Astrocyte of the cerebellum (primary cell): ENCODE results near the gene LYRM1.

Experiments
- DNase-seq: peaks from one replicate; pipeline ENCODE4 v3.0.0-alpha.2; 2011; ENCODE audit warnings: low read depth
- H3K4me3 ChIP-seq: 2 replicates; pipeline ENCODE4 v1.5.1; 2011; ENCODE audit warnings: mild to moderate bottlenecking, low read depth, low read length, moderate library complexity
- CTCF ChIP-seq: IDR thresholded peaks from 2 replicates; pipeline ENCODE4 v1.5.1; 2012; ENCODE audit warnings: low read length, low read depth, moderate library complexity, mild to moderate bottlenecking; ENCODE audit errors: missing control alignments
- in situ Hi-C: cut with HindIII; loops from 2 replicates; pipeline ENCODE4 v1.10.0; 2017; ENCODE audit warnings: low sequenced_read_pairs

LYRM1 gene

DNA sequence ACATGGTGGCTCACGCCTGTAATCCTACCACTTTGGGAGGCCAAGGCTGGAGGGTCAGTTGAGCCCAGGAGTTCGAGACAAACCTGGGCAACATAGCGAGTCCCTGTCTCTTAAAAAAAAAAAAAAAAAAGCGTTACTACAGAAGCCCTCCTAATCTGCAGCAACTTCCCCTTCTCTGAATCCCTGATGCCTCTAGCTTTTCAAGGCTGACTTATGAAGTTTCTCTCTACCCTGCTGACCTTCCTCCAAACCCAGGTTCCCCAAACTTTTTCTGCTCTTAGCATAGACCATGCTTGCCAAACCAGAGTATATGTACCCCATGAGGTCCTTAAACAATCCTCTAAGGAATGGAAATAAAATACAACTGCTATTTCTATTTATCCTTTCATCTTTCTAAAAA, 16.4 kb downstream of the LYRM1 start:
- no peak for DNase-seq
- in situ Hi-C loops = no loop called here
- TF ChIP-seq CTCF = no peak
- no peak overlapping the region for H3K4me3 ChIP-seq

GRCh38 chr16:20918486-20919239, 18.1 kb downstream of the LYRM1 start:
- in situ Hi-C loops = no loop called here
- H3K4me3 ChIP-seq = no peak overlapping the region
- no peak for DNase-seq
- no peak for TF ChIP-seq CTCF

GRCh38 chr16:20920091-20920490, 19.5 kb downstream of the LYRM1 start:
- in situ Hi-C loops = no loop called here

GRCh38 chr16:20920799-20921198, 20.2 kb downstream of the LYRM1 start:
- TF ChIP-seq CTCF = no peak
- no peak for DNase-seq
- in situ Hi-C loops = no loop called here

More at GRCh38 chr16:20920091-20920490, 19.5 kb downstream of the LYRM1 start:
- DNase-seq = no peak
- no peak overlapping the region for H3K4me3 ChIP-seq
- no peak for TF ChIP-seq CTCF

GRCh38 chr16:20923876-20924275, 23.3 kb downstream of the LYRM1 start:
- TF ChIP-seq CTCF = no peak
- no peak overlapping the region for H3K4me3 ChIP-seq
- in situ Hi-C loops = no loop called here
- no peak for DNase-seq

More at GRCh38 chr16:20920799-20921198, 20.2 kb downstream of the LYRM1 start:
- no peak overlapping the region for H3K4me3 ChIP-seq

GRCh38 chr16:20925751-20926150, 25.2 kb downstream of the LYRM1 start:
- H3K4me3 ChIP-seq = no peak overlapping the region
- DNase-seq = no peak
- TF ChIP-seq CTCF = no peak
- in situ Hi-C loops = no loop called here
